ENCODE data around the gene PRR33.

The PRR33 gene

GRCh38 chr11:1847006-1847735 is 44.5 kb downstream of the PRR33 start:
- no peak for DNase-seq (ENCODE audit: low read depth in 2 of 2)

- DNase-seq (ENCODE audit: low read depth in 2 of 2), result no peak
These were observed 45.2 kb downstream of the PRR33 start for GRCh38 chr11:1846453-1846932.

DNA sequence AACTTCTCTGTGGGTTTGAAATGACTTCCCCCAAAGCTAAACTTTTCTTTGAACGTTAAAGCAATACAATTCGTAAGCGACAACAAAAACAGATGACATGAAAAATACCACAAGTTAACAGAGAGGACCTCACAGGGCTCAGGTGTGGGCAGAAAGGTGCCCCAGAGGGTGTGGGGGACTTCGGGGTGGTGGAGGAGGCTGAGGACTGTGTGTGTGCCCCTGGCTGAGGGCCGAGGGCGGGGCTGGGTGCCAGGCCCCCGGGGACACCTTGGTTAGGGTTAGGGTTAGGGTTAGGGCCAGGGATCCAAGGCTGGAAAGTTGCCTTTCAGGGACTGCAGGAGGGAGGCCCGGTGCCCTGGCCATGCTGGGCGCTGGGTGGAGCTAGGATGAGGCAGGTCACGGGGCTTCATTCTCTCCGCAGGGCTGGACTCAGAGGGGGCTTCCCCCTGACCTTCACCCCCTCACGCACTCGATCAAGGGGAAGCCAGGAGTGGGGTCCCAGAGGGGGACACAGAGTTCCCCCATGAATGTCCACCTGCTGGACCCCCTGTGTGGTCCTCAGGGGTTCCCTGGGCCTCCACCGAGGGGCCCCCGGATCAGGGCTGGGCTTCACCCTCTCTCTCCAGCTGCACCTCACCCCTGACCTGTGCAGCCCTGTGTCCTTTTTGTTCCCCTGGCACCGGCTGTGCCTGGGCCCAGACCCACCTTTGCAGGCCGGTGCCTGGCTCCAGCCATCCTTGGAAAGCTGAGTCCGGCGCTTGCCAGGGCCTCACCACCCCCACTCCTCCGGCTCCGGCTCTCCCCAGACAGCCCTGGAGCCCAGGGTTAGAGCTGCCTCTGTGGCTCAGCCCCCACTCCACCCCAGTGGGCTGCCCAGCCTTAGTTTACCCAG is 45.9 kb downstream of the PRR33 start:
- no peak for DNase-seq (ENCODE audit: low read depth in 2 of 2)

DNA sequence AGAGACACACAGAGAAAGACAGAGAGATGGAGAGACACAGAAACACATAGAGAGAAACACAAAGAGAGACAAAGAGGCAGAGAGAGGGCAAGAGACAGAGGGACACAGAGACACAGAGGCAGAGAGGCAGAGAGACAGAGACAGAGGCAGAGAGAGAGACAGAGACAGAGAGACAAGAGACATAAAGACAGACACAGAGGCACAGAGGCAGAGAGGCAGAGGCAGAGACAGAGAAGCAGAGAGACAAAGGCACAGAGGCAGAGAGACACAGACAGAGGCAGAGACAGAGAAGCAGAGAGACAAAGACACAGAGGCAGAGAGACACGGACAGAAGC is 46.6 kb downstream of the PRR33 start:
- DNase-seq (ENCODE audit: low read depth in 2 of 2), result no peak

GRCh38 chr11:1844221-1845094 is 47.2 kb downstream of the PRR33 start:
- peak in 1 of 2 donors; percentile 34 for DNase-seq (ENCODE audit: low read depth in 2 of 2)

DNA sequence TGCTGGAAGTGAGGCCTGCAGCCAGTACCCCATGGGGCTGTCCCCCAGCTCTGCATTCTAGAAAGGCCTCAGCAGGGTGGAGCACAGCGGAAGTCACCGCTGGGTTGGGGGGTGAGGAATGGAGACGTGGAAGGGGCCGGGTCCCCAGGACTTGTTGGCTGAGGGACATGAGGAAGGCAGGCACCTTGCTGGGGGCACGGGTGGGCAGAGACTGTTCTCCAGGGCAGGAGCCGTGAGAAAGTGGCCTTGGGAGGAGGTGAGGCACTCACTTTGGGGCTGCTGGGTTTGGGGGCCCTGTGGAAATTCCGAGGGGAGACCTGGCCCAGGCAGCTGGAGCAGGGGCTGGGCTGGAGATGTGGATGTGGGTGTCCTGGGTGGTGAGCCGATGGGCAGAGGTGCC is 47.9 kb downstream of the PRR33 start:
- DNase-seq (ENCODE audit: low read depth in 2 of 2), result no peak

- DNase-seq (ENCODE audit: low read depth in 2 of 2), result no peak
These were observed 48.6 kb downstream of the PRR33 start for GRCh38 chr11:1843098-1843473.

GRCh38 chr11:1842149-1843097 is 49.3 kb downstream of the PRR33 start:
- DNase-seq (ENCODE audit: low read depth in 2 of 2), result no peak

DNA sequence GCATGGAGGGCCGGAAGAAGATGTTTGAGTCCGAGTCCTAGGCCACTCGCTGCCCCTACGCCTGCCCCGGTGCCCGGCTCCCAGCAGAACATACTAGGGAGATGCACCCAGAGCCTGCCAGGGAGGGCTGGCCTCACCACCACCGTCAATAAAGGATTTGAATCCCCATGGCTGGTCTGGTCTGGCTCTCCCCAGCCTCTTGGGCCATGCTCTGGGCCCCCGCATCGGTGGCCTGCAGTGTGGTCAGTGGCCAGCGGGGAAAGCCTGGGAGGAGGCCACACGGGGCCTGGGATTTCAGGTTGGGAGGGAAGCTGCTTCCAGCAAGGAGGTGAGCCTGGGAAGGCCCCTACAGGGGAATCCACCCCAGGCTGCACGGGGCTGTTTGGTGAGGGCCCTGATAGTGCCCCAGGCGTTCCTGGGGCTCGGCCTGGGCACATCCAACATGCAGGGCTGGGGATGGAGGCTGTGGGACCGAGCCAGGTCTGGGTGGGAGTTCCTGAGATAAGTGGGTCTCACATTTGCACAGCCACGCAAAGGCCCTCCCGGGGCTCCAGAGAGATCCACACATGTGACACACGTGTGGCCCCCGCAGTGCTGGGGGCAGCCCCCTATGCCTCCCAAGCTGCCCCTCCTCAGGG is 50.1 kb downstream of the PRR33 start:
- no peak for DNase-seq (ENCODE audit: low read depth in 2 of 2)

GRCh38 chr11:1840780-1841480 is 50.8 kb downstream of the PRR33 start:
- no peak for DNase-seq (ENCODE audit: low read depth in 2 of 2)

- no peak for DNase-seq (ENCODE audit: low read depth in 2 of 2)
These were observed 51.5 kb downstream of the PRR33 start for GRCh38 chr11:1839924-1840779.

DNA sequence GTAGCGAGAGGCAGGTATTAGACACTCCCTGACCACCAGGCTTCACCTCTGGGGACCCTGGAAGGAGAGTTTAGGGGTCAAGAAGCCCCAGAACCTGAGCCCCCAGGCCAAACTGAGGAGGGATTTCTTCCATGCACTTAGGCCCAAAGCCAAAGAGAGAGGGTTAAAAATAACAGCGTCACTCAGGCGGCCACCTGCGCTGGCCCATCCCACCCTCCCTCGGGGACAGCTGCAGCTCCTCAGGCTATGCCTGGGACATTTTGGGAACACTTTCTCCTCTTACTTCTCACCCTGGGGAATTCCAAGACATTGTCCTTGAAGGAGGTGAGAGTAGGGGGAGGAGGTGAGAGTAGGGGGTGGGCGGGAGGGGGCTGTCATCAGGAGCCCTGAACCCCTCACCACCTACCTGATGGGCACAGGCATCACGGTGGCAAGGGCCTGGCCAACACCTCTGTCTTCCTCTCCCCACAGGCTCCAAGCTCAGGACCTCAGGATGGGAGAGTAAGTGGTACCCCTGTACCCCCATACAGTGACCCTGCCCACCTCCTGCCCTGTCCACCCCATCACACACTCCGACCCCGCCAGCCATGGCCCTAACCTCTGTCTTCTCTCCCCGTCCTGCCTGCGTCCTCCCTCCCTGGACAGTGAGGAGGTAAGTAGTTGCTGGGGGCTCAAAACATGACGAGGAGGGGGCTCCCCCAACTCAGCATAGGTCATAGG is 52.3 kb downstream of the PRR33 start:
- DNase-seq (ENCODE audit: low read depth in 2 of 2), result no peak

GRCh38 chr11:1838426-1839144 is 53.1 kb downstream of the PRR33 start, which contains the start of gene TNNI2:
Gene TNNI2 (plus strand): TSS chr11:1838981. CDS start chr11:1839697, 716 bp downstream.
- no peak for DNase-seq (ENCODE audit: low read depth in 2 of 2)

All from stimulated activated CD4-positive, alpha-beta T cell treated with anti-CD3 and anti-CD28 coated beads, Interleukin-1b, Interleukin-23, amount 100 ng/mL, for 4 hours (primary cell).